MM.1S (cell line): ENCODE results near the gene CTNNBL1.

Experiments
- EZH2 ChIP-seq: fragments of 300-600 bp; sonication (generic); optimal IDR thresholded peaks from 2 replicates; pipeline ENCODE3; 2017; ENCODE audit warnings: low read depth, mild to moderate bottlenecking, antibody characterized with exemption, low read length, mixed read lengths
- TF ChIP-seq, protein P1 (sequence below): fragments of 300-600 bp; sonication (generic); IDR thresholded peaks from 2 replicates; pipeline ENCODE4 v1.5.1; 2016; ENCODE audit warnings: antibody characterized with exemption, low read length, mixed read lengths

DNA sequence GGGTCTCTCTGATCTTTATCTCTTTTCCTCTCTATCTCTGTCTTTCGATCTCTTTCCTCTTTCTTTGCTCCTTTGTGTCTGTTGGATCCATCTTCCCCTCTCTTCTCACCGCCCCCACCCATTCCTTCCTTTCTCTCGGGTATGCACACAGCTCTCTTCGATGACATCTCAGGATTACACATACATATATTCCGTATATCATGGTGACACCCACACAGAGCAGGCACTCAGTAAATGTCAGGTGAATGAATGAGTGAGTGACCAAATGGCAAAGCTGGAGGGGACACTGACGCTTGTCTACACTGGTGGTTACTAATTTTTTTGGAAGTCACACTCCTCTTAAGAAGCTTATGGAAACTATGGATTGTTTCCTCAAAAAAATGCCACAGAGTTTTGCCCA, 219.0 kb downstream of the CTNNBL1 start:
- TF ChIP-seq, protein P1, sequence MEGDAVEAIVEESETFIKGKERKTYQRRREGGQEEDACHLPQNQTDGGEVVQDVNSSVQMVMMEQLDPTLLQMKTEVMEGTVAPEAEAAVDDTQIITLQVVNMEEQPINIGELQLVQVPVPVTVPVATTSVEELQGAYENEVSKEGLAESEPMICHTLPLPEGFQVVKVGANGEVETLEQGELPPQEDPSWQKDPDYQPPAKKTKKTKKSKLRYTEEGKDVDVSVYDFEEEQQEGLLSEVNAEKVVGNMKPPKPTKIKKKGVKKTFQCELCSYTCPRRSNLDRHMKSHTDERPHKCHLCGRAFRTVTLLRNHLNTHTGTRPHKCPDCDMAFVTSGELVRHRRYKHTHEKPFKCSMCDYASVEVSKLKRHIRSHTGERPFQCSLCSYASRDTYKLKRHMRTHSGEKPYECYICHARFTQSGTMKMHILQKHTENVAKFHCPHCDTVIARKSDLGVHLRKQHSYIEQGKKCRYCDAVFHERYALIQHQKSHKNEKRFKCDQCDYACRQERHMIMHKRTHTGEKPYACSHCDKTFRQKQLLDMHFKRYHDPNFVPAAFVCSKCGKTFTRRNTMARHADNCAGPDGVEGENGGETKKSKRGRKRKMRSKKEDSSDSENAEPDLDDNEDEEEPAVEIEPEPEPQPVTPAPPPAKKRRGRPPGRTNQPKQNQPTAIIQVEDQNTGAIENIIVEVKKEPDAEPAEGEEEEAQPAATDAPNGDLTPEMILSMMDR: no peak
- TF ChIP-seq EZH2: no peak
